GM18520 (cell line): ENCODE results near the gene SPI1.

ENCODE experiments used
- ATAC-seq: cut with Tn5 transposase; IDR thresholded peaks from one replicate; pipeline ENCODE4 v1.9.1; 2021; ENCODE audit not compliant: unreplicated experiment

SPI1 gene

DNA sequence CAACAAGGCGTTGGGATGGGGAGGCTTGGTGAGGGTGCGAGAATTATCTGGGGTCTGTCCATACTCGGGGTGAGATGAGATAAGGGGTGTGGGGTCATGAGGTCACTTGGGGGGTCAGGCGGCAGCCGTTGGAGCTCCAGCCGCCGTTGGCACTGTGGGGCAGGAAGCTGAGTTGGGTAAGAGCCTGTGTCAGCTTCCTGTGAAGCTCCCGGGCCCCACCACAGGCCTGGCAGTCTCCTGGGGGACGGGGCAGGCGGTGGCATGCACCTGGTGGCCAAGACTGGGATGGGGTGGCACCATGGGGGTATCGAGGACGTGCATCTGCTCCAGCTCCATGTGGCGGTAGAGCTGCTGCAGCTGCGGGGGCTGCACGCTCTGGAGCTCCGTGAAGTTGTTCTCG is 18.8 kb downstream of the SPI1 start:
- no peak for ATAC-seq

DNA sequence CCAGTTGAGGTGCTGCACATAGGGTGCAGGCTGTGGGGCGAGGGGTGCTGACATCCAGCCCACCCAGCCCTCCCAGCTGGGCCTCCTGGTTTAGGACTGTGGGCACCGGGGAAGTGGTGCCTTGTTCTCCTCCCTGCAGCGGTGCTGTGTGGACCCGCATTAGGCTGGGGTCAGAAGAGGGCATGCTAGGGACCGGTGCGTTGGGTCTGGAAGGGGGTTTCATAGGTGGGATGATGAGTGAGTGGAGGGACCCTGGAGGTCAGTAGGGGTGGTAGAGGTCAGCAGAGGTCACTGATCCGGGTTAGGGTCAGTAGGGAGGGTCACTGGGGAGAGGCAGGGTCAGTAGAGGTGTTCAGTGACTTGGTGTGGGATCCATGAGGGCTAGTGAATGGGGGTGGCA is 19.2 kb downstream of the SPI1 start:
- no peak for ATAC-seq

DNA sequence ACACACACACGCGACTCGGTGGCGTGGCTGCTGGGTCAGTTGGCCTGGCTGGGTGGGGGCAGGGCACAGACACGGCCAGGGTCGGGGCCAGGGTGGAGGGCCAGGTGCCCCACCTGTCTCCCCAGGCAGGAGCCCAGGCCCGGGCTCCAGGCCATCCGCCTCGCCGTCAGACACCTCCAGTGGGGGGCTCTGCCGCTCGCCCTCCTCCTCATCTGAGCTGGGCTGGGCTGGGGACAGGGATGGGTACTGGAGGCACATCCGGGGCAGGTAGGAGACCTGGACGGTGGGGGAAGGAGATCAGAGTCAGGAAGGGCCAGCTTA is 19.7 kb downstream of the SPI1 start:
- no peak for ATAC-seq

DNA sequence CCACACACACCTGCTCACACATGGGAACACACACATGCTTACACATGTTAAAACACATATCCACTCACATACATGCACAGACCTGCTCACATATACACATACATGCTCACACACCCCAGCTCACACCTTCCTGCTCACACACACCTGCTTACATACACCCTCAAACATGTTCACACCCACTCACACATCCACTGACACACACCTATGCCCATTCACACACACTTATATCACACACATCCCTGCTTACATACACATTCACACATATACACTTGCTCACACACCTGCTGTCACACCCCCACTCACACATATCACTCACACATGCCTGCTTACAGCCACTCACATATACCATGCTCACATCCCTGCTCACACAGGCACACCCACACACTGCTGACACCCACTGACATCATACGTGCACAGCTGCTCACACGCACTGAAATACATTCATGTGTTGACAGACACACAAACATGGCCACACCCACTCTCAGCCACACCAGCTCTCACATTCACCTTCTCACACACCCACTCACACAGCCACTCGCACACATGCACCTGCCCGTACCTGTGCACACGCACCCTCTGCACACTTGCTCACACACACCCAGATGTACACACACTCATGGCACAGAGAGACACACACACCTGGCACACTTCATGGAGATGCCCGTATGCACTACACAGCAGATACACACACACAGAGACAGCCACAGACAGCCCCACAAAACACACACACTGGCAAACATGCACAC is 20.2 kb downstream of the SPI1 start:
- no peak for ATAC-seq

DNA sequence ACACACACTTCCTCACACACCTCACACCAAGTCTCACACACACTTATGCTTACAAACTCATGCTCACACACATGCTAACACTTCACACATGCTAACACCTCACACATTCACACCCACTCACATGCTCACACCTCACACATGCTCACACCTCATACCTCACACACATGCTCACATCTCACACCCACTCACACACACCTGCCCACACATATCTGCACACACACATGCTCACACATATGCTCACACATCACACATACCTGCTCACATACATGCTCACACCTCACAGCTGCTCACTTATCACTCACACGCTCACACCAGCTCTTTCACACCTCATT is 21.4 kb downstream of the SPI1 start:
- no peak for ATAC-seq

DNA sequence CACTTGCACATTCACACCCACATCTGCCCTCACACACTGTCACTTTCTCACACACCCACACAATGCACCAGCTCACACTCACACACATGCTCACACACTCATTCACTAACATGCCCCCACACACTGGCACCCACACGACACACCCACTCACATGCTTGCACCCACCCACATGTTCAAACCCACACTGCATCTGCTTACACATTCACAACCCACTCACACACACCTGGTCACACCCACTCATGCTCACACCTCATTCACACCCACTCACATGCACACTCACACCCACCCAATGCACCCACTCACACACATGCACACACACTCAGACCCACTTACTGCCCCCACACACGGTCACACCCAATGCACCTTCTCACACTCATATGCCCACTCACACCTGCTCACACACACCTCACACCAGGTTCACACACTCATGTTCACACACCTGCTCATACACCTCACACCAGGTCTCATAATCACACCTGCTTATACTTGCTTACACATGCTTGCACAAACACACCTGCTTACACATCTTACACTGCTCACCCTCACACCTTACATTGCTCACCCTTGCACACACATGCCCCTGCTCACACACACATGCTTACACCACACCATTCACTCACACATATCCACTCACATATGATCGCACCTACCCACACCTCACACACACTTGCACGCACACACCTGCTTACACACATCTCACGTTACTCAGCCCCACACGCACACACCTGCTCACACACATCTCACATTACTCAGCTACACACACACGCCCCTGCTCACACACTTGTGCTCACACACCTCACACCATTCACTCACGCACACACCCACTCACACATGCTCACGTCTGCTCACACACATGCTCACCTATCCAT is 22.0 kb downstream of the SPI1 start:
- no peak for ATAC-seq

DNA sequence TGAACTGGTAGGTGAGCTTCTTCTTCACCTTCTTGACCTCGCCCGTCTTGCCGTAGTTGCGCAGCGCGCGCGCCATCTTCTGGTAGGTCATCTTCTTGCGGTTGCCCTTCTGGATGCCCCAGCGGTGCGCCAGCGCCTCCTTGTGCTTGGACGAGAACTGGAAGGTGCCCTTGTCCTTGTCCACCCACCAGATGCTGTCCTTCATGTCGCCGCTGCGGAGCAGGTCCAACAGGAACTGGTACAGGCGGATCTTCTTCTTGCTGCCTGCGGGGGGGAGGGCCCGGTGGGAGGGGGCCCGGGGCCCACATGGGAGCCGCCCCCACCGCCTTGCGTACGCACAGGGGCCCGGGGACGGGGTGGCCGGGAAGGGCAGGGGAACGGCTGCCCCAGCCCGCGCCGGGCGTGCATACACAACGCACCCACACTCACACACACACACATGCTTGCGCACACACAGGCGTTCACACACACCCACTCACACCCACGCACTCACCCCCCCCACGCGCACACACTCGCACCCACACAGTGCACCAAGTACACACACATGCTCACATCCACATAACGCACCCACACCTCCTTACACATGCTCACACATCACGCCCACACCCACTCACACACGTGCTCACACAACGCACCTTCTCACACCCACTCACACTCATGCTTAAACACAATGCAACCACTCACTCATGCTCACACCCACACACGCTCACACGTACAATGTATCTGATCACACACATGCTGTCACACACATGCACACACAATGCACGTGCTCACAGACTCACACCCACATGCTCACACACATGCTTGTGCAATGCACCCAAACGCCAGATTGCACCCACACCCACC is 22.8 kb downstream of the SPI1 start:
- ATAC-seq, result no peak

DNA sequence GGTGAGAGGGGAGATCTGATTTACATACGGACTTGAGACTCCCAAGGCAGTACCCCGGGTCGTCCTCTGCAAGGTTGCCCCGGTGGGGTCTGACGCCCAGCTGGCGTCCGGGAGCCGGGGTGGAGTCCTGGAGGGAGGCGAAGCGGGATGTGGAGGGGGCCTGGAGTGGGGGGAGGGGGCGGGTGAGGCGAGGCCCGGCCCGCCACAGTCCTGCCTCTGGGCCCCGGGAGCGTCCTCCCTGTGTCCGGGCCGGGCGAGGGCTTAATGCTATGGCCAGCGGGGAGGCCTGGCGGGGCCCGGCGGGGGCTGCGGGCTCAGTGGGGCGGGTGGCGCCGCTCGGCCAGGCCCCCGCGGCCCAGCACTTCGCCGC is 23.4 kb downstream of the SPI1 start:
- ATAC-seq, result no peak

DNA sequence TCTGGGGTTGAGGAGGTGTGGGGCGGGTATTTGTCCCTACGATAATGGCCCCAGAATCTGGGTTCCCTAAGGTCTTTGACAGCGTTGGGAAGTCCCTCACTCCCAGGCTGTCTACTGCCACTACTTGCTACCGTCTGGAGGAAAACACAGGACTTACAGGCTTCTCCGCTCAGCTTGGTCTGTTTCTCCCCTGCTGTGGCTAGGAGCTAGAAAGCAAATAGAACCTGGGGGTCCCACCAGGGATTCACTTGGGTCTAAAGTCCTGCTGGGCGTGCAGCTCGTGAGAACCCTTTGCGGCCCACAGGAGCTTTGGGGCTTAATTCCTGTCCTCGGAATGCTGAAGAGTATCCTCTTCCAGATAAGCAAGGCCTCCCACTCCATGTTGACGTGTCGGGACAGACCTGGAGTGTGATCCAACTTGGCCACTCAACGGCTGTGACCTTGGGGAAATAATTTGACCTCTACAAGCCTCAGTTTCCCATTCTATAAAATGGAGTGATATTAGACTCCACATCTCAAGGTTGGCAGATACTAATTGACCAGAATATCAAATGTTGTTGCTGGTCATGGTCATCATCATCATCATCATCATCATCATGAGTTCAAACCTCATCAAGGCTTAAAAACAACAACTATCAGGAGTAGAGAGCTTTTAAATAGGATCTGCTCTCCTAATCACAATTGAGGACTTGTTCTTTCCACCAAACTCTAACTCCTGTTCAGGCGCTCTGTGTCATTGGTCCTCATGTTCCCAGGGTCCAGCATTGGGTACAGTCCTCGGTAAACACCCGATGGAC is 24.2 kb downstream of the SPI1 start:
- ATAC-seq, result no peak

DNA sequence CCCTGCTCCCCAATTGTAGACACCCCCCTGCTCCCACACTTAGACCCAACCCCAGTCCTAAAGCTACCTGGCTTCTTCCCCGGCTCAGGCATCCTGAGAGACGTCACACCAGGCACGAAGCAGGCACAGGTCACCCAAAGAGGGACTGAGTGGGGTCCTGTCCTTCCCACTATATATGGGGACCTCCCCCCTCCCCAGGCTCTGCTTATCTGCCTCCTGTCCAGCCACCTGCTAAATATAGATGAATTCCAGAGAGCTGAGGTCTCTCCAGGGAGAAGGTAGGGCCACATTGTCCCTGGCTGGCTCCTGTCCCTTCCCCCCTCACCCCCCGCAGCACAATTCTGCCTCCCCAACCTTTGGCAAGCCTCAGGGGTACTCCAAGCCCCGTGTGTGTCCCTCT is 25.8 kb downstream of the SPI1 start, which contains the start of gene MYBPC3:
Gene MYBPC3 (minus strand): TSS at position 147 of the 400 bp plus-strand sequence. CDS start 55 bp downstream, at position 92.
- ATAC-seq, result no peak

DNA sequence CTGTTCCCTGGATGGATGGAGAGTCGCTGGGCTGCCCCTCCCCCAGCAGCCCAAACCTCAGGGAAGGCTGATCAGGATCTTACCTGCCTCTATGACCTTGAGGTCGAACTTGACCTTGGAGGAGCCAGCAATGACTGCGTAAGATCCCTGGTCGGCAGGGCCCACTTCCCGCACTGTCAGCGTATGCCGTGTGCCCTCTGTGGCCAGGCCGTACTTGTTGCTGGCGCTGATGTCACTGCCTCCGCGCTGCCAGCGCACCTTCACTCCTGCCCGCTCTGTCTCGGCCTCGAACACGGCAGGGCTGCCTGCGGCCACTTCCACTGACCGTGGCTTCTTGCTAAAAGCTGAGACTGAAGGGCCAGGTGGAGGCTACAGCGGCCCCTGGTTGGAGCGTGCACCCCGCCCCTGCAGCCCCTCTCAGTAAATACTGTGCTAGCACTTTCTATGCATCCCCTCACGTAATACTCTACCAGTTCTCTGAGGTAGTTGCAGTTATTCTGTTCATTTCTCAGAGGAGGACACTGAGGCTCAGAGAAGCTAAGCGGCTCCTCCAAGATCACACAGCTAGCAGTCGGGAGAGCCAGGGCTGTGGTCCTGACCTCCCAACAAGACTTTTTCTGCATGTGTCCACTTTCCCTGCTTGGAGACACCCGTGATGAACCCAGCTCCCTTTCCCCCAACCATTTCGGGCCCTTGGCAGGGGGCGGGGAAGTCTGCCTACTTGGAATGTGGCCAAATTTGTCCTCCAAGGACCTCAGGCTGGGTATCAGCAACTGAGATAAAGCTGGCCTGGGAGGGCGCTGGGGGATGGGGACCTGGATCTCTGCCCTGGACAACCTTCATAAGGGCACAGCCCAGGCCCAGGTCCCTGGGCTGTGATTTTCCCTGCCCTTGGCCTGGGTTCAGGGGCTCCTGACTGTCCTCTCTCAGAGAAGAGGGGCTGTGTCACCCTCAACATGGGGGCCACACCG is 26.9 kb downstream of the SPI1 start:
- ATAC-seq, result no peak

DNA sequence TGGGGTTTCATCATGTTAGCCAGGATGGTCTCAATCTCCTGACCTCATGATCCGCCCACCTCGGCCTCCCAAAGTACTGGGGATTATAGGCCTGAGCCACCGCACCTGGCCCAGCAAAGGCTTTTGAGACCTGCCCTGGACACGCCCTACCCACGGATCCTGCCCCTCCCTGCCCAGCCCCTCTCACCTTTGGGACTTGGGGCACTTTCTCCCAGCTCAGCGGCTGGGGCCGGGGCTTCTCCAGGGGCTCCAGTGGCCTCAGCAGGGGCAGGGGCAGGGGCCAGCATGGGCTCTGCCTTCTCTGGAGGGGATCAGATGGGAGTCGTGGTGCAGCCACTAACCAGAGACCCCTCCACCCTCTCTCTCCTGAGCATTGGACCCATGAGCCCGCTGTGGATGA is 28.0 kb downstream of the SPI1 start:
- ATAC-seq, result no peak

DNA sequence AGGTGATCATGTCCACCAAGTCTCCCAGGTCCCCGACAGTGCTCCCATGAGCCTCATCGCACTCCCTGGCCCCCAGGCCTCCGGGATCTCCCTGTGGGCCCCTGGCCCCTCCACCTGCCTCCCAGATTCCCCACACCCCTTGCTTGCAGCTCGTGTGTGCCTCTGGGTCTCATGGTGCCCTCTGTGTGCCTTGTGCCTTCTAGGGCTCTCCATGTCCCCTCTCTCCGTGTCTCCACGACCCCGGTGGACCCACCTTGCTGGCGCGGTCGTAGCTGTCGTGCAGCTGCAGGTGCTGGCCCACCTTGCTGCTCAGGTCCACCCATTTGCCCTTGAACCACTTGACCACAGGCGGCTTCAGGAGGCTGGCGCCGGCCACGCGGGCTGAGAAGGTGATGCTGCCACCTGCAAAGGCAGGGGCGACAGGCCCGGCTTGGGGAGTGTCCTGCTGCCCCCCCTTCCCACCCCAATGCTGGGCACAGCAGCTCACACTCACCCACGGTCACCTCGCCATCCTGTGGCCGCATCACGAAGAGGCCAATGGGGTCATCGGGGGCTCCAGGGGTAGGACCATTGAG is 28.7 kb downstream of the SPI1 start:
- no peak for ATAC-seq

DNA sequence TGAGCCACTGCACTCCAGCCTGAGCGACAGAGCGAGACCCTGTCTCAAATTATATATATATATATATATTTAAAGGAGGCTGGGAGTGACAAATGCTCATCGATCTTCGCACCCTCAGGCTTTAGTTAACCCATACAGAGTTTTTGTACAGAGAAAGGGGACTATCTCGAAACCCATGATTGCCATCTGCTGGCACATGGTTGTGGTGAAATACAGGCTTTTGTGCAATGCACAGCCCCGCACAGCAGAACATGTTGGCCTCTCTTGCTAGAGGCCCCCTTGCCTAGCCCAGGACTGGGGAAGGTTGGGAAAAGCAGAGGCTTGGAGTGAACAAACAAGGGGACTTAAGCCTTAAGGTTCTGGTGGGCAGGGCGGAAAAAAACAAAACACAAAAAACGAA is 29.5 kb downstream of the SPI1 start:
- no peak for ATAC-seq

DNA sequence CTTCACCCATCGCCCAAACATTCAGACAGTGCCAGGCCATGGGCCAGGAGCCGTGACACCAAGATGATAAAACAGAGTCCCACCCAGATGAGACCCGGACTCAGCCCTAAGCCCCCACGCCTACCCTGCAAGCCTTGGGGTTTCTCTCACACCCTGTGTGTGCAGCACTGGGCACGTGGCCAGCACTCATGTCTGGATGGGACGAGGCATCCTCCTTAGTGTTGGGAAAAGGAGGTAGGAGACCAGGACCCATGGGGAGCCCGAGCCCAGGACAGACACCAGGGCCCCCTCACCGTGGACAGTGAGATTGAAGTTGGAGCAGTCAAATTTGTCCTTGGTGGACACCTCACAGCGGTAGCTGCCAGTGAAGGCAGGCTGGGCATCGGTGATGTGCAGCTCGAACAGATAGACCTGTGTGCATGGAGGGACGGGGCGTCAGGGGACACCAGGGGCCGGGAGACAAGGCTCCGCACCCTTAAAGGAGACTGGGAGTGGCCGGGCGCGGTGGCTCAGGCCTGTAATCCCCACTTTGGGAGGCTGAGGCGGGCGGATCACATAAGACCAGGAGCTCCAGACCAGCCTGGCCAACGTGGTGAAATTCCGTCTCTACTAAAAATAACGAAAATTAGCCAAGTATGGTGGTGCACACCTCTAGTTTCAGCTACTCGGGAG is 30.1 kb downstream of the SPI1 start:
- no peak for ATAC-seq

DNA sequence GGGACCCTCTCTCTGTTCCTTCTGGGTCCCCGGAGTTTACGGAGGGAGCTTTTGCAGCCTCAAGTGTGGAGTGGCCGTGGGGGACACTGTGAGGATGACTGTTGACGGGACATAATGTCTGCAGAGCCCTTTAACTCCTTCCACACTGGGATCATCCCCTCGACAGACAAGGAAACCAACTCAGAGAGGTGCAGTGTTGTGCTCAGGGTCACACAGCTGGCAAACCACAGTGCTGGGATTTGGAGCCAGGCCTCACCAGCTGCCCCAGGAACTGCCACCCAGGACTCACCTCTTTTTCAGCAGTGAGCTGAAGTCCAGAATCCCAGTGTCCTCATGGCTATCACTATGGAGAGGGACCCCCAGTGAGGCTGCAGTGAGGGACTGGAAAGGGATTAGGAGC is 31.2 kb downstream of the SPI1 start:
- ATAC-seq, result no peak

DNA sequence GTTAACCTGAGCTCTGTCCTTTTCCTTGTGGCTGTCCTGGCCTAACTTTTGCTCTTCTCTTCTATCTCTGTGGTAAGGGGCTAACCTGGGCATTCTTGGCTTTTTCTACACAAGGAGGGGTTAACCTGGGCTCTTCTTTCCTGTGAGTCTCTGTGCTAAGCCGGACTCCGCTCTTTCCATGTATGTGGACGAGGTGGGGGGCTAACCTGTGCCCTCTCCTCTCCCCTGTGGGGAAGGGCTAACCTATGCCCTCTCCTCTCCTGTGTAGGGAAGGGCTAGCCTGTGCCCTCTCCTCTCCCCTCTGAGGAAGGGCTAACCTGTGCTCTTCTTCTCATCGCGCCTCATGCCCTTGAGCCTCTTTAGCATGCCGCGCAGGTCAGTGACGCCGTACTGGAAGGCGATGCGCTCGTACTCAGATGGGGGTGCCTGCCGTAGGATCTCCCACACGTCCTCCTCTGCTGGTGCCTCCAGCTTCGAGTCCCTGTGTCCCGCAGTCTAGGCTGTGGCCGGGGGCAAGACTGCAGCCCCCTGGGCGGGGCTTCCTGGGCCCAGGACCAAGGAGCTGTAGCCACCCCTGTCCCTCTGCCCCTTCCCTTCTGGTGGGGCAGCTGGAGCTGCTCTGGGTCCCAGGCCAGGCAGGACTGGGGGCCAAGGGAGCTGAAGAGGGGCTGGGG is 32.3 kb downstream of the SPI1 start:
- no peak for ATAC-seq

DNA sequence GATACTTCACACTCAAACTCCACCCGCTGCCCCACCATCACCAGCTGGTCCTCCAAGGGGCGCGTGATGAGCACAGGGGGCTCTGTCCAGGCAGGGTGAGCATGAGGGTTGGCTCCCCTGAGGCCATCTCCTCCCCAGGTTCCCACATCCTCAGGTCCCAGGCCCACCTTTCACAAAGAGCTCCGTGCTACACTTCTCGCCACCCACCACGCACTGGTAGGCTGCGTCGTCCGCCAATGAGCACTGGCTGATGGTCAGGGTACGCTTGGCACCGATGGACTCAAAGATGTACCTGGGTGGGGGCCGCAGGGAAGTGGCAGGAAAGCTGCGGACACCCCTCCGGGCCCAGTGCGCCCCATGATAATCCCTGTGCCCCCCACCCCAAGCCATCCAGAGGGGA is 35.5 kb downstream of the SPI1 start:
- no peak for ATAC-seq
